NCI-H774 (cell line): ENCODE data around the gene MTUS2.
"Not testable (repeated sequence)": the region's sequence is repeated elsewhere in the genome, so short reads cannot be mapped to it uniquely, and the experiment has no call there.

ENCODE experiments used
- DNase-seq: peaks from one replicate; lab custom pipeline; 2025; lab: John Stamatoyannopoulos, UW

Gene MTUS2

GRCh38 chr13:29164116-29164515, 344.0 kb downstream of the MTUS2 start:
- DNase-seq, result no peak

GRCh38 chr13:29165216-29165615, 345.1 kb downstream of the MTUS2 start:
- no peak for DNase-seq

- no peak for DNase-seq
Observed at GRCh38 chr13:29165840-29166239, 345.7 kb downstream of the MTUS2 start.

GRCh38 chr13:29170436-29171082, 350.4 kb downstream of the MTUS2 start:
- DNase-seq, result no peak

- DNase-seq, result no peak
Observed at GRCh38 chr13:29171244-29171643, 351.1 kb downstream of the MTUS2 start.

GRCh38 chr13:29174093-29174492, 354.0 kb downstream of the MTUS2 start:
- no peak for DNase-seq

- DNase-seq, result no peak
Observed at GRCh38 chr13:29175250-29175873, 355.2 kb downstream of the MTUS2 start.

- DNase-seq, result no peak
Observed at GRCh38 chr13:29180055-29180454, 359.9 kb downstream of the MTUS2 start.

GRCh38 chr13:29182216-29182615, 362.1 kb downstream of the MTUS2 start:
- DNase-seq, result no peak

GRCh38 chr13:29185926-29186325, 365.8 kb downstream of the MTUS2 start:
- DNase-seq, result no peak

- no peak for DNase-seq
Observed at GRCh38 chr13:29187584-29187983, 367.4 kb downstream of the MTUS2 start.

GRCh38 chr13:29190298-29190697, 370.2 kb downstream of the MTUS2 start:
- DNase-seq, result no peak

- no peak for DNase-seq
Observed at GRCh38 chr13:29193083-29193482, 372.9 kb downstream of the MTUS2 start.

- DNase-seq, result no peak
Observed at GRCh38 chr13:29195456-29195855, 375.3 kb downstream of the MTUS2 start.

- DNase-seq, result no peak
Observed at GRCh38 chr13:29196409-29197074, 376.4 kb downstream of the MTUS2 start.

- not testable (repeated sequence) for DNase-seq
Observed at GRCh38 chr13:29202753-29203152, 382.6 kb downstream of the MTUS2 start.

- DNase-seq, result no peak
Observed at GRCh38 chr13:29204651-29205050, 384.5 kb downstream of the MTUS2 start.

GRCh38 chr13:29210676-29211075, 390.5 kb downstream of the MTUS2 start:
- no peak for DNase-seq

- not testable (repeated sequence) for DNase-seq
Observed at GRCh38 chr13:29211162-29211561, 391.0 kb downstream of the MTUS2 start.

- no peak for DNase-seq
Observed at GRCh38 chr13:29222458-29222857, 402.3 kb downstream of the MTUS2 start.

GRCh38 chr13:29224206-29224605, 404.1 kb downstream of the MTUS2 start:
- DNase-seq, result no peak

- no peak for DNase-seq
Observed at GRCh38 chr13:29227576-29227975, 407.4 kb downstream of the MTUS2 start.

GRCh38 chr13:29230299-29230845, 410.2 kb downstream of the MTUS2 start:
- DNase-seq, result no peak
